HG02840 (cell line): Measurements from ENCODE around the gene TBXA2R.

Experiments
- ATAC-seq: cut with Tn5 transposase; IDR thresholded peaks from one replicate; pipeline ENCODE4 v1.9.1; 2021; ENCODE audit warnings: mild to moderate bottlenecking, moderate library complexity, moderate number of reproducible peaks; ENCODE audit not compliant: unreplicated experiment, low FRiP score

The TBXA2R gene

GRCh38 chr19:3620817-3621547, 14.3 kb upstream of the TBXA2R start:
- ATAC-seq: no peak

- ATAC-seq: no peak
Observed at GRCh38 chr19:3620145-3620816, 13.6 kb upstream of the TBXA2R start.

- ATAC-seq: no peak
Observed at GRCh38 chr19:3619631-3620012, 12.9 kb upstream of the TBXA2R start.

- no peak for ATAC-seq
Observed at GRCh38 chr19:3618811-3619630, 12.3 kb upstream of the TBXA2R start.

- no peak for ATAC-seq
Observed at GRCh38 chr19:3618144-3618810, 11.6 kb upstream of the TBXA2R start.

GRCh38 chr19:3617463-3617862, 10.8 kb upstream of the TBXA2R start:
- no peak for ATAC-seq

GRCh38 chr19:3615524-3616135, 9.0 kb upstream of the TBXA2R start:
- no peak for ATAC-seq

- ATAC-seq: no peak
Observed at GRCh38 chr19:3614858-3615505, 8.3 kb upstream of the TBXA2R start.

GRCh38 chr19:3613818-3614661, 7.4 kb upstream of the TBXA2R start:
- ATAC-seq: no peak

- ATAC-seq: no peak
Observed at GRCh38 chr19:3612901-3613741, 6.4 kb upstream of the TBXA2R start.

- ATAC-seq: no peak
Observed at GRCh38 chr19:3612330-3612729, 5.7 kb upstream of the TBXA2R start.

GRCh38 chr19:3611841-3612240, 5.2 kb upstream of the TBXA2R start:
- no peak for ATAC-seq

- ATAC-seq: no peak
Observed at GRCh38 chr19:3610745-3611717, 4.4 kb upstream of the TBXA2R start.

- ATAC-seq: no peak
Observed at GRCh38 chr19:3609779-3610719, 3.4 kb upstream of the TBXA2R start.

GRCh38 chr19:3608750-3609322, 2.2 kb upstream of the TBXA2R start:
- no peak for ATAC-seq
